Ishikawa (cell line): ENCODE data around the gene GCDH.

ENCODE experiments used
- CEBPB ChIP-seq: IDR thresholded peaks from 2 replicates; pipeline ENCODE4 v1.6.1; 2012
- CREB1 ChIP-seq: IDR thresholded peaks from 2 replicates; pipeline ENCODE4 v1.6.1; 2012; ENCODE audit warnings: low read depth
- EGR1 ChIP-seq: IDR thresholded peaks from 2 replicates; pipeline ENCODE4 v1.6.1; 2012
- EP300 ChIP-seq: IDR thresholded peaks from 2 replicates; pipeline ENCODE4 v1.6.1; 2012; ENCODE audit warnings: borderline replicate concordance
- FOXM1 ChIP-seq: IDR thresholded peaks from 2 replicates; pipeline ENCODE4 v1.6.1; 2012; ENCODE audit warnings: low read depth, borderline replicate concordance
- MAX ChIP-seq: IDR thresholded peaks from 2 replicates; pipeline ENCODE4 v1.6.1; 2012
- NFIC ChIP-seq: IDR thresholded peaks from 2 replicates; pipeline ENCODE4 v1.6.1; 2012
- RAD21 ChIP-seq: IDR thresholded peaks from 2 replicates; pipeline ENCODE4 v1.6.1; 2012; ENCODE audit warnings: low read depth
- REST ChIP-seq: IDR thresholded peaks from 2 replicates; pipeline ENCODE4 v1.6.1; 2012; ENCODE audit warnings: low read depth, mild to moderate bottlenecking
- TAF1 ChIP-seq: IDR thresholded peaks from 2 replicates; pipeline ENCODE4 v1.6.1; 2012; ENCODE audit warnings: low read depth, mild to moderate bottlenecking
- TCF12 ChIP-seq: IDR thresholded peaks from 2 replicates; pipeline ENCODE4 v1.6.1; 2012; ENCODE audit warnings: low read depth
- TEAD4 ChIP-seq: IDR thresholded peaks from 2 replicates; pipeline ENCODE4 v1.6.1; 2012
- USF1 ChIP-seq: IDR thresholded peaks from 2 replicates; pipeline ENCODE4 v1.6.1; 2012
- YY1 ChIP-seq: IDR thresholded peaks from 2 replicates; pipeline ENCODE4 v1.6.1; 2012; ENCODE audit warnings: low read depth
- ZBTB7A ChIP-seq: IDR thresholded peaks from 2 replicates; pipeline ENCODE4 v1.6.1; 2012; ENCODE audit warnings: low read depth

The GCDH gene

GRCh38 chr19:12907166-12907565 is 16.2 kb downstream of the GCDH start:
- TF ChIP-seq MAX (no peak), USF1 (no peak), REST (no peak), RAD21 (no peak), EGR1 (no peak), CREB1 (no peak), CEBPB (no peak)

GRCh38 chr19:12912571-12912970 is 21.6 kb downstream of the GCDH start:
- TF ChIP-seq REST: no peak
- no peak for TF ChIP-seq NFIC
- TF ChIP-seq YY1: no peak
- no peak for TF ChIP-seq EGR1

GRCh38 chr19:12913011-12913561 is 22.1 kb downstream of the GCDH start:
- TF ChIP-seq FOXM1 (no peak), ZBTB7A (0 out of 2 replicates have a peak, but pooled peaks have one; percentile 40), TEAD4 (peak; percentile 35), TAF1 (peak; percentile 15; the same call in 1 of the 2 replicates), NFIC (peak; percentile 77), TCF12 (0 out of 2 replicates have a peak, but pooled peaks have one; percentile 37)

- TF ChIP-seq ZBTB7A: no peak
Measured at GRCh38 chr19:12913851-12914690, 23.1 kb downstream of the GCDH start.

- TF ChIP-seq TEAD4: no peak
- no peak for TF ChIP-seq USF1
- no peak for TF ChIP-seq TAF1
- no peak for TF ChIP-seq CREB1
- TF ChIP-seq RAD21: no peak
- no peak for TF ChIP-seq EP300
- no peak for TF ChIP-seq TCF12
- TF ChIP-seq EGR1: no peak
- no peak for TF ChIP-seq REST
- TF ChIP-seq YY1: no peak
Measured at GRCh38 chr19:12918253-12918652, 27.3 kb downstream of the GCDH start.

GRCh38 chr19:12921047-12921446 is 30.1 kb downstream of the GCDH start:
- TF ChIP-seq CEBPB (no peak), FOXM1 (no peak), REST (no peak), TCF12 (no peak), YY1 (no peak), RAD21 (no peak), TAF1 (no peak), USF1 (no peak), CREB1 (no peak), EP300 (no peak), TEAD4 (no peak), NFIC (no peak), EGR1 (no peak), ZBTB7A (no peak), MAX (no peak)
